ENCODE results near the gene BDKRB2. TPM values are rescaled to one million over a fixed set of nuclear protein-coding genes. Genes with fewer than 3 reads are reported as not detected.

The BDKRB2 gene
- total and polyA plus RNA-seq, 2 of the 13 experiments (the other 11 are each of a cell fraction or from before 2014, with no cell fraction given) = 0.03 TPM; not detected in 1

- peak; percentile 47 for TF ChIP-seq CEBPG (CRISPR knock-in tag; IDR thresholded peaks at IDR 0.05)
- no peak for TF ChIP-seq KAT7 (CRISPR knock-in tag; IDR thresholded peaks at IDR 0.05; ENCODE audit: borderline replicate concordance)
- TF ChIP-seq ZNF674 (CRISPR knock-in tag; IDR thresholded peaks at IDR 0.05; ENCODE audit: low read depth) = no peak
- TF ChIP-seq SNAPC2 (CRISPR knock-in tag; IDR thresholded peaks at IDR 0.05) = no peak
- no peak for TF ChIP-seq ELK4 (CRISPR knock-in tag; IDR thresholded peaks at IDR 0.05; ENCODE audit: borderline replicate concordance)
- TF ChIP-seq ZSCAN25 (CRISPR knock-in tag; IDR thresholded peaks at IDR 0.05) = no peak
- no peak for TF ChIP-seq KLF12 (CRISPR knock-in tag; IDR thresholded peaks at IDR 0.05; ENCODE audit: borderline replicate concordance)
- TF ChIP-seq SP2 (CRISPR knock-in tag; IDR thresholded peaks at IDR 0.05) = no peak
- TF ChIP-seq TBX2 (CRISPR knock-in tag; IDR thresholded peaks at IDR 0.05; ENCODE audit: borderline replicate concordance) = no peak
- 0 out of 2 replicates have a peak, but pooled peaks have one; percentile 13 for TF ChIP-seq SALL1 (CRISPR knock-in tag; IDR thresholded peaks at IDR 0.05)
- TF ChIP-seq, protein P1, sequence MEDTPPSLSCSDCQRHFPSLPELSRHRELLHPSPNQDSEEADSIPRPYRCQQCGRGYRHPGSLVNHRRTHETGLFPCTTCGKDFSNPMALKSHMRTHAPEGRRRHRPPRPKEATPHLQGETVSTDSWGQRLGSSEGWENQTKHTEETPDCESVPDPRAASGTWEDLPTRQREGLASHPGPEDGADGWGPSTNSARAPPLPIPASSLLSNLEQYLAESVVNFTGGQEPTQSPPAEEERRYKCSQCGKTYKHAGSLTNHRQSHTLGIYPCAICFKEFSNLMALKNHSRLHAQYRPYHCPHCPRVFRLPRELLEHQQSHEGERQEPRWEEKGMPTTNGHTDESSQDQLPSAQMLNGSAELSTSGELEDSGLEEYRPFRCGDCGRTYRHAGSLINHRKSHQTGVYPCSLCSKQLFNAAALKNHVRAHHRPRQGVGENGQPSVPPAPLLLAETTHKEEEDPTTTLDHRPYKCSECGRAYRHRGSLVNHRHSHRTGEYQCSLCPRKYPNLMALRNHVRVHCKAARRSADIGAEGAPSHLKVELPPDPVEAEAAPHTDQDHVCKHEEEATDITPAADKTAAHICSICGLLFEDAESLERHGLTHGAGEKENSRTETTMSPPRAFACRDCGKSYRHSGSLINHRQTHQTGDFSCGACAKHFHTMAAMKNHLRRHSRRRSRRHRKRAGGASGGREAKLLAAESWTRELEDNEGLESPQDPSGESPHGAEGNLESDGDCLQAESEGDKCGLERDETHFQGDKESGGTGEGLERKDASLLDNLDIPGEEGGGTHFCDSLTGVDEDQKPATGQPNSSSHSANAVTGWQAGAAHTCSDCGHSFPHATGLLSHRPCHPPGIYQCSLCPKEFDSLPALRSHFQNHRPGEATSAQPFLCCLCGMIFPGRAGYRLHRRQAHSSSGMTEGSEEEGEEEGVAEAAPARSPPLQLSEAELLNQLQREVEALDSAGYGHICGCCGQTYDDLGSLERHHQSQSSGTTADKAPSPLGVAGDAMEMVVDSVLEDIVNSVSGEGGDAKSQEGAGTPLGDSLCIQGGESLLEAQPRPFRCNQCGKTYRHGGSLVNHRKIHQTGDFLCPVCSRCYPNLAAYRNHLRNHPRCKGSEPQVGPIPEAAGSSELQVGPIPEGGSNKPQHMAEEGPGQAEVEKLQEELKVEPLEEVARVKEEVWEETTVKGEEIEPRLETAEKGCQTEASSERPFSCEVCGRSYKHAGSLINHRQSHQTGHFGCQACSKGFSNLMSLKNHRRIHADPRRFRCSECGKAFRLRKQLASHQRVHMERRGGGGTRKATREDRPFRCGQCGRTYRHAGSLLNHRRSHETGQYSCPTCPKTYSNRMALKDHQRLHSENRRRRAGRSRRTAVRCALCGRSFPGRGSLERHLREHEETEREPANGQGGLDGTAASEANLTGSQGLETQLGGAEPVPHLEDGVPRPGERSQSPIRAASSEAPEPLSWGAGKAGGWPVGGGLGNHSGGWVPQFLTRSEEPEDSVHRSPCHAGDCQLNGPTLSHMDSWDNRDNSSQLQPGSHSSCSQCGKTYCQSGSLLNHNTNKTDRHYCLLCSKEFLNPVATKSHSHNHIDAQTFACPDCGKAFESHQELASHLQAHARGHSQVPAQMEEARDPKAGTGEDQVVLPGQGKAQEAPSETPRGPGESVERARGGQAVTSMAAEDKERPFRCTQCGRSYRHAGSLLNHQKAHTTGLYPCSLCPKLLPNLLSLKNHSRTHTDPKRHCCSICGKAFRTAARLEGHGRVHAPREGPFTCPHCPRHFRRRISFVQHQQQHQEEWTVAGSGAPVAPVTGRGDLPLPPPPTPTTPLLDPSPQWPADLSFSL (CRISPR knock-in tag; IDR thresholded peaks at IDR 0.05) = no peak
- TF ChIP-seq SKI (IDR thresholded peaks at IDR 0.05; ENCODE audit: partially characterized antibody) = peak; percentile 21
- TF ChIP-seq ZFP36 (IDR thresholded peaks at IDR 0.05; ENCODE audit: borderline replicate concordance, low read depth, low read length, partially characterized antibody) = no peak
- no peak for TF ChIP-seq ARNT (IDR thresholded peaks at IDR 0.05)
- TF ChIP-seq HOXA7 (CRISPR knock-in tag; IDR thresholded peaks at IDR 0.05) = no peak
- TF ChIP-seq NR2F6 (IDR thresholded peaks at IDR 0.05) = peak; percentile 36; the same call in 1 of the 2 replicates
- 0 out of 2 replicates have a peak, but pooled peaks have one; percentile 24 for TF ChIP-seq NR2F6 (CRISPR knock-in tag; IDR thresholded peaks at IDR 0.05)
- TF ChIP-seq ZNF629 (CRISPR knock-in tag; conservative IDR thresholded peaks at IDR 0.05) = no peak
- no peak for TF ChIP-seq ZNF790 (CRISPR knock-in tag; IDR thresholded peaks at IDR 0.05; ENCODE audit: borderline replicate concordance)
- no peak for TF ChIP-seq SOX5 (CRISPR knock-in tag; IDR thresholded peaks at IDR 0.05; ENCODE audit: borderline replicate concordance)
Observed at GRCh38 chr14:96201965-96202364, 2.7 kb upstream of the BDKRB2 start (continued).
